PC-3 (cell line): ENCODE data around the gene NME4.

ENCODE experiments used
- CTCF ChIP-seq: fragments of 300-600 bp; sonication (generic); conservative IDR thresholded peaks from 2 replicates; pipeline ENCODE4 v1.5.1; 2017; ENCODE audit warnings: antibody characterized with exemption, low read depth, mild to moderate bottlenecking, low read length
- EZH2 ChIP-seq: fragments of 300-600 bp; sonication (generic); IDR thresholded peaks from one replicate; pipeline ENCODE4 v1.6.1; 2017; ENCODE audit warnings: antibody characterized with exemption, mild to moderate bottlenecking, low read length; ENCODE audit not compliant: unreplicated experiment

DNA sequence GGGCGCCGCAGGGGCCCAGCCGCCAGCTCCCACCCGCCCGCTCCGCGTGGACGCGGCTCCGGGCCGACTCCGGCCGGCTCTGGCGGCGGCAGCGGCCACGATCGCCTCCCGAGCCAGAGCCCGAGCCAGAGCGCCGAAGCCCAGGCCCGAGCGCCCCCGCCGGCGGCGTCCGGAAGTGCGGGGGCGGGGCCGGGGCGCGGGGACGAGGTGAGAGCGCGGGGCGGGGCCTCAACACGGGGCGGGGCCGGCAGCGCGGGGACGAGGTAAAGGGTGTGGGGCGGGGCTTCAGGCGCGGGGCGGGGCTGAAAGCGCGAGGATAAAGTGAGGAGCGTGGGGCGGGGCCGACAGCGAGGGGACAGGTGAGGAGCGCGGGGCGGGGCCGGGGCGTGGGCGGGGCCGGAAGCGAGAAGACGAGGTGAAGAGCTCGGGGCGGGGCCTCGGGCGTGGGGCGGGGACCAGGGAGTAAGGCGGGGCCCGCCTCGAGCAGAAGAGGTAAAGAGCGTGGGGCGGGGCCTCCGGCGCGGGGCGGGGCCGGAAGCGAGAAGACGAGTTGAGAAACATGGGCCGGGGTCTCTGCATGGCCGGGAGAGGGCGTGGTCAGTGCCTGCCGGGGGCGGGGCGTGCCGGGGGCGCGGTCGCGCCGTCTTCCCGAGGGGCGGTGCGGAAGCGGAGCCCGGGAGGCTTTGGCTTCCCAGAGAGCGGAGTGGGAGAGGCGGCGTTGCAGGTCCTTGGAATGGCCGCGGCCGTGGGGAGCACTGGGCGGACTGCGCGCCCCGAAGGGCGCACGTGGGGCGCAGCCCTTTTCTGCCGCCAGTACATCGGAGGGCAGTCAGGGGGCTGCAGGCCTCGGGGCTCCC, 44.2 kb upstream of the NME4 start, which contains the start of gene AXIN1:
- TF ChIP-seq CTCF (no peak), EZH2 (no peak)
